Activated T-helper 9 cell treated with anti-CD3 and anti-CD28 coated beads, Interleukin-2, amount 50 U/mL, for 16 hours (primary cell): ENCODE data around the gene AUNIP.

Source experiments
- DNase-seq: peaks from one replicate; pipeline ENCODE4 v3.0.0-alpha.2; 2020; ENCODE audit warnings: low read depth

Gene AUNIP

GRCh38 chr1:25794325-25794724 lies 64.9 kb downstream of the AUNIP start:
- DNase-seq, result no peak

GRCh38 chr1:25793585-25794170 lies 65.6 kb downstream of the AUNIP start:
- DNase-seq, result no peak

- DNase-seq, result no peak
Observed at GRCh38 chr1:25792115-25792514, 67.1 kb downstream of the AUNIP start.

- DNase-seq, result no peak
Observed at GRCh38 chr1:25790472-25790871, 68.8 kb downstream of the AUNIP start.

GRCh38 chr1:25787760-25788166 lies 71.5 kb downstream of the AUNIP start:
- DNase-seq, result no peak

- DNase-seq, result no peak
Observed at GRCh38 chr1:25786887-25787759, 72.1 kb downstream of the AUNIP start.

- no peak for DNase-seq
Observed at GRCh38 chr1:25785333-25786067, 73.8 kb downstream of the AUNIP start.

GRCh38 chr1:25784575-25785051 lies 74.6 kb downstream of the AUNIP start:
- no peak for DNase-seq
